IMR-90 (cell line): Measurements from ENCODE around the gene SHE. TPM values are rescaled to one million over a fixed set of nuclear protein-coding genes. Genes with fewer than 3 reads are reported as not detected.

Source experiments
- ATAC-seq: fragments of 200-7000 bp; cut with Tn5 transposase; 2 replicates; pipeline ENCODE4 v1.9.1; 2020; ENCODE audit warnings: low read depth, mild to moderate bottlenecking, moderate library complexity
- BruUV-seq: library from RNA; stranded (reverse); fragments of 400-500 nt; replicated peaks from 2 replicates; lab custom pipeline; 2021; lab: Mats Ljungman, UMichigan
- CTCF ChIA-PET: fragments of 300-600 bp; formaldehyde crosslinking; extraction: SDS; loops from one replicate; lab custom pipeline; 2021; ENCODE audit warnings: antibody characterized with exemption; lab: Yijun Ruan, JAX
- POLR2A ChIA-PET: fragments of 300-600 bp; sonication (Branson Sonifier 250); formaldehyde crosslinking; loops from one replicate; lab custom pipeline; 2022; ENCODE audit warnings: antibody characterized with exemption; ENCODE audit not compliant: unreplicated experiment; lab: Charles Lee
- DNase-seq: peaks from one replicate; pipeline ENCODE4 v3.0.0; 2013
- H2AFZ ChIP-seq: replicated peaks from 2 replicates; pipeline ENCODE3; 2013; ENCODE audit warnings: low read length, mild to moderate bottlenecking; ENCODE audit not compliant: poor library complexity
- H2AK5ac ChIP-seq: 2 replicates; pipeline ENCODE4 v1.6.1; 2013; ENCODE audit warnings: low read depth, low read length, inconsistent platforms
- H2AK9ac ChIP-seq: replicated peaks from 2 replicates; pipeline ENCODE3; 2013; ENCODE audit warnings: mild to moderate bottlenecking, low read depth, low read length, moderate library complexity; ENCODE audit not compliant: poor library complexity
- H2BK120ac ChIP-seq: 2 replicates; pipeline ENCODE4 v1.6.1; 2013; ENCODE audit warnings: low read depth, low read length, inconsistent platforms
- H2BK15ac ChIP-seq: 3 replicates; pipeline ENCODE4 v1.6.1; 2013; ENCODE audit warnings: low read depth, low read length, inconsistent platforms
- H2BK20ac ChIP-seq: 2 replicates; pipeline ENCODE4 v1.6.1; 2013; ENCODE audit warnings: low read depth, mild to moderate bottlenecking, inconsistent platforms, low read length, moderate library complexity
- H2BK5ac ChIP-seq: 2 replicates; pipeline ENCODE4 v1.6.1; 2013; ENCODE audit warnings: mild to moderate bottlenecking, low read depth, low read length, inconsistent platforms; ENCODE audit not compliant: poor library complexity, severe bottlenecking
- H3K14ac ChIP-seq: replicated peaks from 2 replicates; pipeline ENCODE4 v1.6.1; 2013; ENCODE audit warnings: low read depth, low read length, inconsistent platforms
- H3K18ac ChIP-seq: 2 replicates; pipeline ENCODE4 v1.6.1; 2013; ENCODE audit warnings: low read depth, low read length, control low read depth
- H3K23ac ChIP-seq: 2 replicates; pipeline ENCODE4 v1.6.1; 2013; ENCODE audit warnings: low read depth, low read length, inconsistent platforms
- H3K27ac ChIP-seq: 2 replicates; pipeline ENCODE4 v1.5.1; 2013; ENCODE audit warnings: mild to moderate bottlenecking, control low read depth, low read length; ENCODE audit not compliant: insufficient read depth
- H3K27me3 ChIP-seq: 2 replicates; pipeline ENCODE4 v1.6.1; 2013; ENCODE audit warnings: low read length; ENCODE audit not compliant: control insufficient read depth, insufficient read depth
- H3K36me3 ChIP-seq: 2 replicates; pipeline ENCODE4 v1.6.1; 2013; ENCODE audit warnings: low read length, mixed read lengths; ENCODE audit not compliant: control insufficient read depth, insufficient read depth
- H3K4ac ChIP-seq: 2 replicates; pipeline ENCODE4 v1.6.1; 2013; ENCODE audit warnings: low read depth, low read length, inconsistent platforms
- H3K4me1 ChIP-seq: 2 replicates; pipeline ENCODE4 v1.6.1; 2013; ENCODE audit warnings: low read length, mixed read lengths; ENCODE audit not compliant: control insufficient read depth, insufficient read depth
- H3K4me2 ChIP-seq: 2 replicates; pipeline ENCODE4 v1.6.1; 2013; ENCODE audit warnings: low read depth, mild to moderate bottlenecking, control low read depth, low read length, moderate library complexity
- H3K4me3 ChIP-seq: 2 replicates; pipeline ENCODE4 v1.5.1; 2013; ENCODE audit warnings: low read depth, mild to moderate bottlenecking, control low read depth, low read length, moderate library complexity; ENCODE audit not compliant: insufficient read depth
- H3K56ac ChIP-seq: 2 replicates; pipeline ENCODE4 v1.6.1; 2013; ENCODE audit warnings: low read length, inconsistent platforms; ENCODE audit not compliant: insufficient read depth; ENCODE audit errors: extremely low read depth
- H3K79me1 ChIP-seq, 2 experiments: 2 replicates each; pipeline ENCODE4 v1.6.1; 2013; ENCODE audit warnings: low read length in 2 of 2, inconsistent platforms in 1 of 2, low read depth in 1 of 2
- H3K9ac ChIP-seq: 2 replicates; pipeline ENCODE4 v1.6.1; 2013; ENCODE audit warnings: low read depth, low read length, control low read depth
- H3K9me1 ChIP-seq: 2 replicates; pipeline ENCODE4 v1.6.1; 2013; ENCODE audit warnings: low read length, inconsistent platforms; ENCODE audit not compliant: insufficient read depth
- H3K9me3 ChIP-seq: 2 replicates; pipeline ENCODE4 v1.6.1; 2013; ENCODE audit warnings: low read length; ENCODE audit not compliant: control insufficient read depth, insufficient read depth
- H4K20me1 ChIP-seq: 2 replicates; pipeline ENCODE4 v1.6.1; 2013; ENCODE audit warnings: low read length, inconsistent platforms; ENCODE audit not compliant: insufficient read depth
- H4K5ac ChIP-seq: 2 replicates; pipeline ENCODE4 v1.6.1; 2013; ENCODE audit warnings: mild to moderate bottlenecking, low read depth, low read length, control low read depth
- H4K8ac ChIP-seq, 2 experiments: 2 replicates each; pipeline ENCODE4 v1.6.1; 2013; ENCODE audit warnings: low read depth in 2 of 2, low read length in 2 of 2, control low read depth in 1 of 2, inconsistent platforms in 1 of 2
- H4K91ac ChIP-seq: 2 replicates; pipeline ENCODE4 v1.6.1; 2013; ENCODE audit warnings: low read depth, low read length, inconsistent platforms; ENCODE audit not compliant: insufficient read depth
- BHLHE40 ChIP-seq: fragments of 150-350 bp; IDR thresholded peaks from 2 replicates; pipeline ENCODE4 v1.6.1; 2016; ENCODE audit warnings: mild to moderate bottlenecking, low read depth, low read length
- CEBPB ChIP-seq: IDR thresholded peaks from 2 replicates; pipeline ENCODE4 v1.6.1; 2012; ENCODE audit warnings: low read depth, low read length, improper control_type of control experiment
- CHD1 ChIP-seq: IDR thresholded peaks from 2 replicates; pipeline ENCODE4 v1.6.1; 2012; ENCODE audit warnings: low read depth, low read length, improper control_type of control experiment
- CTCF ChIP-seq: conservative IDR thresholded peaks from 2 replicates; pipeline ENCODE4 v1.5.1; 2012; ENCODE audit warnings: mild to moderate bottlenecking, low read depth, low read length, improper control_type of control experiment
- ELK1 ChIP-seq: fragments of 150-350 bp; IDR thresholded peaks from 2 replicates; pipeline ENCODE4 v1.6.1; 2016; ENCODE audit warnings: low read depth, mild to moderate bottlenecking, low read length, moderate library complexity, borderline replicate concordance
- FOS ChIP-seq: fragments of 150-350 bp; IDR thresholded peaks from 2 replicates; pipeline ENCODE4 v1.6.1; 2016; ENCODE audit warnings: low read depth, low read length
- MAFK ChIP-seq: IDR thresholded peaks from 2 replicates; pipeline ENCODE4 v1.6.1; 2012; ENCODE audit warnings: low read depth, low read length, improper control_type of control experiment
- MAZ ChIP-seq: IDR thresholded peaks from 2 replicates; pipeline ENCODE4 v1.6.1; 2012; ENCODE audit warnings: low read depth, mild to moderate bottlenecking, low read length, improper control_type of control experiment, moderate library complexity, borderline replicate concordance
- MXI1 ChIP-seq: IDR thresholded peaks from 2 replicates; pipeline ENCODE4 v1.6.1; 2012; ENCODE audit warnings: low read depth, mild to moderate bottlenecking, low read length, moderate library complexity, borderline replicate concordance
- NFE2L2 ChIP-seq: fragments of 150-350 bp; IDR thresholded peaks from 2 replicates; pipeline ENCODE4 v1.6.1; 2016; ENCODE audit warnings: low read depth, mild to moderate bottlenecking, low read length
- POLR2A ChIP-seq: IDR thresholded peaks from 2 replicates; pipeline ENCODE4 v1.6.1; 2012; ENCODE audit warnings: mild to moderate bottlenecking, low read depth, low read length
- RAD21 ChIP-seq: IDR thresholded peaks from 2 replicates; pipeline ENCODE4 v1.6.1; 2012; ENCODE audit warnings: low read length, improper control_type of control experiment
- RCOR1 ChIP-seq: IDR thresholded peaks from 2 replicates; pipeline ENCODE4 v1.6.1; 2012; ENCODE audit warnings: mild to moderate bottlenecking, low read length, improper control_type of control experiment; ENCODE audit not compliant: insufficient replicate concordance
- RFX5 ChIP-seq: IDR thresholded peaks from 2 replicates; pipeline ENCODE4 v1.8.0; 2012; ENCODE audit warnings: low read depth, mild to moderate bottlenecking, low read length, moderate library complexity
- SMC3 ChIP-seq: fragments of 150-350 bp; IDR thresholded peaks from 2 replicates; pipeline ENCODE4 v1.6.1; 2016; ENCODE audit warnings: low read depth, mild to moderate bottlenecking, antibody characterized with exemption, low read length, moderate library complexity
- WGBS, 2 experiments: methylation state at CpG; one replicate each; pipeline versions ENCODE4 v1.1.5 to v1.1.7; 2013; ENCODE audit warnings: missing lambda C conversion rate in 2 of 2; ENCODE audit not compliant: insufficient read length in 1 of 2; ENCODE audit errors: extremely low coverage in 2 of 2; 5-methylcytosine and 5-hydroxymethylcytosine counted together
- dilution Hi-C: fragments of 300-500 bp; cut with HindIII; formaldehyde crosslinking; loops from one replicate; pipeline ENCODE4 v1.14.3; 2018; ENCODE audit warnings: low sequenced_read_pairs; ENCODE audit not compliant: unreplicated experiment
- in situ Hi-C: fragments of 300-500 bp; cut with MboI; formaldehyde crosslinking; loops from 3 replicates; pipeline ENCODE4 v1.14.3; 2019; ENCODE audit warnings: low sequenced_read_pairs, inconsistent platforms, mixed read lengths
- intact Hi-C: fragments of 100-400 bp; cut with micrococcal nuclease; formaldehyde crosslinking; loops from 2 replicates; pipeline ENCODE4 v1.10.0; 2022
- polyA plus RNA-seq, 3 experiments: library from polyadenylated mRNA; depleted of rRNA; stranded (reverse); fragments of >200 nt; gene quantifications; 2 replicates each; pipeline ENCODE4 v1.2.3, GENCODE V29; 2012; ENCODE audit warnings: low replicate concordance in 1 of 3
- total RNA-seq: library from RNA; depleted of rRNA; stranded (reverse); fragments of >200 nt; gene quantifications from 2 replicates; pipeline ENCODE4 v1.2.3, GENCODE V29; 2012
- TF ChIP-seq, protein P1 (sequence below): fragments of 150-350 bp; IDR thresholded peaks from 2 replicates; pipeline ENCODE4 v1.6.1; 2017; ENCODE audit warnings: mild to moderate bottlenecking, antibody characterized with exemption, low read length, low read depth

Gene SHE
- total and polyA plus RNA-seq, 2 of the 4 experiments (the other 2 are of a cell fraction) = not detected

DNA sequence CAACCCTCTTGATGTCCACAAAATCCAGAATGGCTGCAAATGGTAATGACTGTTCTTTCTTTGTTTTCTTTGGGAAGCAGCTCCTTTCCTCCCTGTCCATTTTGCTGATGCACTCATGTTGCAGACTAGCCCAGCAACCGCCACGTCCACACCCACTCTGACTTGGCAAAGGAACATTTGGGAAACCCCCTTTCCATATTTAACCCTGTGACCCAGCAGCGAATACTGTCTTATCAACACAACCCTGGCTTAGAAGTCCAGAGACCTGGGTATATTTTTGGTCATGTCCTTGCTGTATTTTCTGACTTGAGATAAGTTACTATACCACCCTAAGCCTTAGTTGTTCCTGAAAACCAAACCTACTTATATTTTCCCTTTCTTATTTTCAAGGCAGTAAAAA, 18.1 kb upstream of the SHE start:
- POLR2A ChIA-PET = no interaction called here

More for the DNA sequence above, 18.1 kb upstream of the SHE start:
- H3K4me3 ChIP-seq = no peak overlapping the region
- no peak overlapping the region for H3K56ac ChIP-seq
- no peak overlapping the region for H3K4ac ChIP-seq
- H3K27ac ChIP-seq = no peak overlapping the region
- H2BK15ac ChIP-seq = no peak overlapping the region
- no peaks in the 10 kb centered on the region for H3K9me1 ChIP-seq
- no peak overlapping the region for H2AK9ac ChIP-seq
- H3K36me3 ChIP-seq = no peaks in the 10 kb centered on the region
- H2AFZ ChIP-seq = no peak overlapping the region
- no peak overlapping the region for H4K5ac ChIP-seq
- TF ChIP-seq CEBPB (no peak), NFE2L2 (no peak), POLR2A (no peak), MXI1 (no peak), MAZ (no peak), BHLHE40 (no peak), CTCF (no peak), ELK1 (no peak), CHD1 (no peak), FOS (no peak), SMC3 (no peak), MAFK (no peak), RAD21 (no peak), RCOR1 (no peak), RFX5 (no peak)
- TF ChIP-seq, protein P1, sequence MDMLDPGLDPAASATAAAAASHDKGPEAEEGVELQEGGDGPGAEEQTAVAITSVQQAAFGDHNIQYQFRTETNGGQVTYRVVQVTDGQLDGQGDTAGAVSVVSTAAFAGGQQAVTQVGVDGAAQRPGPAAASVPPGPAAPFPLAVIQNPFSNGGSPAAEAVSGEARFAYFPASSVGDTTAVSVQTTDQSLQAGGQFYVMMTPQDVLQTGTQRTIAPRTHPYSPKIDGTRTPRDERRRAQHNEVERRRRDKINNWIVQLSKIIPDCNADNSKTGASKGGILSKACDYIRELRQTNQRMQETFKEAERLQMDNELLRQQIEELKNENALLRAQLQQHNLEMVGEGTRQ = no peak
- no TSS peak for BruUV-seq
- no peak overlapping the region for H3K18ac ChIP-seq
- H3K27me3 ChIP-seq = peaks cover 63% of the 10 kb centered on the region
- H3K9ac ChIP-seq = no peak overlapping the region
- dilution Hi-C loops = no loop called here
- H2AK5ac ChIP-seq = no peak overlapping the region
- no peak overlapping the region for H2BK5ac ChIP-seq
- H2BK120ac ChIP-seq = no peak overlapping the region
- no peaks in the 10 kb centered on the region for H3K79me1 ChIP-seq
- no peak overlapping the region for H2BK20ac ChIP-seq
- peak; percentile 2 for DNase-seq
- H3K14ac ChIP-seq = no peak overlapping the region
- H4K91ac ChIP-seq = no peak overlapping the region
- no CpG with 5 or more reads among the region's 3 CpGs for WGBS, 2 experiments
- H3K23ac ChIP-seq = no peak overlapping the region
- CTCF ChIA-PET = no interaction called here
- no peak for ATAC-seq
- intact Hi-C loops = no loop called here
- in situ Hi-C loops = no loop called here
- H4K8ac ChIP-seq = no peak overlapping the region
- H3K4me2 ChIP-seq = no peak overlapping the region
- H3K4me1 ChIP-seq = no peaks in the 10 kb centered on the region
- peaks cover 7% of the 10 kb centered on the region for H3K9me3 ChIP-seq
- H4K20me1 ChIP-seq = no peaks in the 10 kb centered on the region; the same call in 1 of the 2 replicates
